ENCODE measurements around the gene SHH.
"Not testable (repeated sequence)": the region's sequence is repeated elsewhere in the genome, so short reads cannot be mapped to it uniquely, and the experiment has no call there.

Gene SHH

GRCh38 chr7:155818820-155819168 lies 6.5 kb upstream of the SHH start:
- no peak for DNase-seq

DNA sequence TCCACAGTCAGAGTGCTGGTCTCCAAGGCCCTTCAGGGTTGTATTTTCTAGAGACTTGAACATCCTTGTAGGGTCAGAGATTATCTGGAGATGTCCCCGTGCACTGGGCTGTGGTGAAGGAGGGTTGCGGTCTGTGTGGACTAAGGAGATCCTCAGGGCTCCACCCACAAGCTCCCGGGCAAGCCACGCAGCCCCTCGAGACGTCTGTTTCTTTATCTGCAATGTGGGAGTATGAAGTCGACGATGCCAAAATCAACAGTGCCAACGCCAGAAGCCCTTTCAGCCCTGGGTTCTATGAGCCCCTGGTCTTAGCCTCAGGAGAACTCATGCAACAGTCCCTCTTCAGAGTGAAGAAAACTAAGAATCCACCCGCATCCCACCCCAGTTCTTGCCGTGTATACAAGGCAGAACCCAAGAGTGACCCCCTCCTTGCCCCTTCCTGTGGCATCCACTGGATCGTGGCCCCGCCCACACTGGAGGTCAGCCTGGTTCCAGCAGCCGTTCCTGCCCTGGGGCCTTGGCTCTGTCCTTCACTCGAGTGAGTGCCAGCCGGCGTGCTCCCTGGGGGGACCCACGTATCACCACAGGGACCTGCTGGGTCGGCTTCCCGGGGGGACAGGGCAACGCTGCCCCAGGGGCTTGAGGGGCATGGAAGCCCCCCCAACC lies 6.0 kb upstream of the SHH start:
- DNase-seq: no peak

DNA sequence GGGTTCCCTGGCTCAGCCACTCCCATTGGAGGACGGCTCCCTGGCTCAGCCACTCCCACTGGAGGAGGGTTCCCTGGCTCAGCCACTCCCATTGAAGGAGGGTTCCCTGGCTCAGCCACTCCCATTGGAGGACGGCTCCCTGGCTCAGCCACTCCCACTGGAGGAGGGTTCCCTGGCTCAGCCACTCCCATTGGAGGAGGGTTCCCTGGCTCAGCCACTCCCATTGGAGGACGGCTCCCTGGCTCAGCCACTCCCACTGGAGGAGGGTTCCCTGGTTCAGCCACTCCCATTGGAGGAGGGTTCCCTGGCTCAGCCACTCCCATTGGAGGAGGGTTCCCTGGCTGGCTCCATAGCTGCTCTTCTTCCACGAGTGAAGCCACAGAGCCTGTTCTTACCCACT lies 5.3 kb upstream of the SHH start:
- not testable (repeated sequence) for DNase-seq

DNA sequence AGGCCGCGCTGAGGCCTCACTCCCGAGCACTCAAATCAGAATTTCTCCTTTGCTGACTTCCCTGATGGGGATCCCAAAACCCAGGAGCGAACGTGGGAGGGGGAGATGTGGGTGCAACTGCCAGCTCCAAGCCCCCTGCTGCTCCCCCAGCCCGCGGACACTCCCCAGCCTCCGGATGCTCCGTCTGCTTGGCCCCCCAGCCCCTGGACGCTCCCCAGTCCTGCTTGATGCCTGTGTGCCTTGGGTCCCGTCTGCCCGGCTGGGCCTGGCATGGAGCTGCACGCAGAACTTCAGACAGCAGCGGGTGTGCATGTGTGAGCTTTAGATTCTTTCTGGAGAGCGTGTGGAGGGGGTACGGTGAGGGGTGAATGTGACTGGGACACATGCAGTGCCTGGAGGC lies 4.7 kb upstream of the SHH start:
- DNase-seq: no peak

DNA sequence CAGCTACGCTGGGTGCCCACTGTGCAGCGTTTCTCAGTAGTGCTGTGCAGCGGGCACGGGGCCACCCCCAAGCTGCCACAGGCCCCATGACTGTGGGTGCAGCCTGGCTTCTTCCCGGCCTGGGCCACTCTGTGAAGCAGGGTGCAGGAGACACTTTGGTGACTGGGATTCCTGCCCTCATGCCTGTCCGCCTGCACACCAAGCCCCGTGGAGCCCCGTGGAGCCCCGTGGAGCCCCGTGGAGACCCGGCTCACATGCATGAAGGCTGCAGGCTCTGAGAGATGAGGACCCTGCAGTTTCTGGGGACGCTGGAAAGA lies 3.9 kb upstream of the SHH start:
- no peak for DNase-seq

- DNase-seq: peak; percentile 75
Measured at GRCh38 chr7:155815332-155816191, 3.3 kb upstream of the SHH start.

- DNase-seq: no peak
Measured at GRCh38 chr7:155814316-155815276, 2.3 kb upstream of the SHH start.

GRCh38 chr7:155813546-155814315 lies 1.5 kb upstream of the SHH start:
- DNase-seq: no peak

DNA sequence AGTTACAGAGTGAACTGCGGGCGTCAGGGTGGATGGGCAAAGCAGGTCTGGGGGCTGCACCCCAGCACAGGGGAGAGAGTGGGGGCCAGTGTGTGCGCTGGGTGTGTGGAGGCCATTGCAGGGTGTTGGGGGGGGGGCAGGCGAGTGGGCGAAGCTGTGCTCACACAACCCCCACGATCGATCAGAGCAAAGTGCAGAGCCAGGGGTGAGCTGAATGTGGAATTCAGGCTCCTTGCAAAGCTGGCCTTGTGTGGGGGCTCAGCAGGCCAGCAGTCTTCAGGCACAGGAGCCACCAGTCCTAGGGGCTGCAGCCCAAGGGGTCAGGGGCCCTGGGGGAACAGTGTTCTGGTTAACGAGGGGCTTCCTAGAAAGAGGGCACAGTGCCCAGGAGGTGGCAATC lies 862 bp upstream of the SHH start:
- DNase-seq: no peak

DNA sequence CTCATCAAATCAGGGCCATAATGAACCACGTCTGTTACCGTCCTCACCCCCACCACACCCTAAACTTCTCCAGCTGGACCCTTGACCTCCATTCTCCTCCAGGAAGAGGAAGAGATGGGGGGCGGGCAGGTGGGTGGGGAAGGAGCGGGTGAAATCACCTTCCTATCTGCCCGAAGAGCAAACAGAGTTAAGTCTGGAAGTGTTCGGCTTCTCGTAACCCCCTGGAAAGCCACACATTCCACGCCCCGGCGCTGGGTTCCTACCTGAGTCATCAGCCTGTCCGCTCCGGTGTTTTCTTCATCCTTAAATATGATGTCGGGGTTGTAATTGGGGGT lies 736 bp downstream of the SHH start:
- no peak for DNase-seq

GRCh38 chr7:155810770-155811559 lies 1.3 kb downstream of the SHH start:
- no peak for DNase-seq

- DNase-seq: no peak
Measured at GRCh38 chr7:155809947-155810769, 2.1 kb downstream of the SHH start.

DNA sequence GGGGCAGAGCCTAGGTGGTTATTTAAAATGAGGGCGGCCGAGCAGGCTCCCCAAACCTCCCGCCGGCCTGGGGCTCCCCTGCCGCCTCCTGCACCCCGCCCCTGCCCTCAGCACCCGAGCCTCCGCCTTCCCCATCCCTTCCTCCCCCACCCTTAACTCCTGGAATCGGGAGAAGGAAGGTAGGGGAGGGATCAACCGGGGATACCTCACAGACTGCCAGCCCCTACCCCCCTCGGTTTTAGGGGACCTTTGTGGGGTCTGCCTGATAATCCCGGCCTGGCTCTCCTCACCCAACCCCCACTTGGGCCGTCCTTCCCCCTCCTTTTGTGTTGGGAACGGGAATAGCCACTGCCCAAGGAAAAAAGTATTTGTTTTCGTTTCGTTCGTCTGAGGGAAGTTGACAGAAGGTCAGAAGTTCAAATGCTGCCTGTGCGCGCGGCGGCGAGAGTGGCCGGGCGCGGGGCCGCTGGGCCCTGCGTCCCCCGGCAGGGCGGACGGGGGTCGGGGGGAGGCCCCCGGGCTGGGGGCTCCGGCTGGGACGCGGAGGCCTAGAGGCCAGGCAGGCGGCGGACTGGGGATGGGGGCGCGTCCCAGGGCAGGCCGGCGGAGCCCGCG lies 2.8 kb downstream of the SHH start:
- no peak for DNase-seq

GRCh38 chr7:155808549-155809331 lies 3.5 kb downstream of the SHH start:
- no peak for DNase-seq

- DNase-seq: no peak
Measured at GRCh38 chr7:155807789-155808548, 4.3 kb downstream of the SHH start.

DNA sequence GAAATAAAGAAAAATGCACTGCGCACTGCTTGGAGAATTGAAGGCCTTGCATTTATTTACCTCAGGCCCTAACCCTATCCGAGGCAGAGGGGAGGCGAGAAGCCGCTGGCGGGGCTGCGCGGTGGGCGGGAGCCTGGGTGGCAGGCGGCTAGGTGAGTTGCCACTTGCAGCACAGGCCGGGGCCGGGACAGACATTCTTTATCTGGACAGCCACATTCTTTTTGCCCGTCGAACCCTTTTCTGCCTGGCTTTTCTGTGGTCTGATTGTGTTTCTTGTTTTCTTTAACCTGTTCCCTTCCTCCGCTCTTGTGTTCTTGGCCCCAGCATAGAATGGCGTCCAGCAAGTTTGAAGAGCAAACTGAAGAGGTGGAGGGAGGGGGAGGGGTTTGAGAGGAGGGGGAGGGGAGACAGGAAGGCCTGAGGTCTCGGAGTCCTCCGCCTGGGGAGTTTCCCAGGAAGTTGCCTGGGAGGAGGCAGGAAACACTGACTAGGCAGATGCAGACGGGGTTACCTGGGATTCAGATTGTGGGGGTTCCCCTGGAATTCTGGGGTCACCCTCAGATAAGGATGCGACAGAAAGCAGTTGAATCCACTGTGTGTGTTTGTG lies 5.1 kb downstream of the SHH start:
- no peak for DNase-seq

GRCh38 chr7:155806096-155806871 lies 6.0 kb downstream of the SHH start:
- DNase-seq: no peak

DNA sequence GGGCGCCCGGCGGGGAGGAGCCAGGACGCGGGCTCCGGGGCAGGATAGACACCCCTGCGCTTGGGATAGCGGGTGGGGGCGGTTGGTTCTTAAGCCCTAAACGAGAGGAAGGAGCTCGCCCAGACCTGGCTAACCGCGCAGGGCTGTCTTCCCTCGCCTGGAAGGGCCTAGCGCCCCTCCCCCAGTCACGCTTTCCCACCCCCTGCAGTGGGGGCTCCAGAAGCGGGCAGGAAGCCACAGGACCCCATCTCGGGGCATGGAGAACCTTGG lies 6.5 kb downstream of the SHH start:
- DNase-seq: no peak

All from RPMI8226 (cell line).